Stimulated activated CD8-positive, alpha-beta memory T cell treated with anti-CD3 and anti-CD28 coated beads, Interleukin-15, amount 100 ng/mL, for 1 hour (primary cell): ENCODE measurements around the gene PET117.
A peak's percentile ranks its signal among the peaks of the same experiment; 100 is the strongest.
"Not testable (repeated sequence)": the region's sequence is repeated elsewhere in the genome, so short reads cannot be mapped to it uniquely, and the experiment has no call there.

Experiments
- DNase-seq: peaks from one replicate; pipeline ENCODE4 v3.0.0-alpha.2; 2020; ENCODE audit warnings: low read depth

Gene PET117

GRCh38 chr20:18137412-18138265, at the start of gene PET117, which contains the start of gene KAT14:
Gene PET117 (plus strand): TSS chr20:18137863. CDS start chr20:18137956, 93 bp downstream.
Gene KAT14 (plus strand): TSS chr20:18137863. CDS start chr20:18142661, 4,798 bp downstream.
- peak; percentile 80 for DNase-seq

- not testable (repeated sequence) for DNase-seq
These were observed 49.4 kb upstream of the PET117 start for GRCh38 chr20:18088298-18088697.

GRCh38 chr20:18088841-18089240, 48.8 kb upstream of the PET117 start:
- DNase-seq, result not testable (repeated sequence)

GRCh38 chr20:18090044-18090443, 47.6 kb upstream of the PET117 start:
- DNase-seq, result no peak

GRCh38 chr20:18090477-18090876, 47.2 kb upstream of the PET117 start:
- DNase-seq, result no peak

- DNase-seq, result no peak
These were observed 46.0 kb upstream of the PET117 start for GRCh38 chr20:18091623-18092022.

GRCh38 chr20:18092890-18093289, 44.8 kb upstream of the PET117 start:
- DNase-seq, result no peak

GRCh38 chr20:18093388-18093787, 44.3 kb upstream of the PET117 start:
- DNase-seq, result no peak

GRCh38 chr20:18094191-18094590, 43.5 kb upstream of the PET117 start:
- no peak for DNase-seq

- DNase-seq, result not testable (repeated sequence)
These were observed 37.1 kb upstream of the PET117 start for GRCh38 chr20:18100569-18100968.

- no peak for DNase-seq
These were observed 36.4 kb upstream of the PET117 start for GRCh38 chr20:18101125-18101810.

GRCh38 chr20:18103497-18103896, 34.2 kb upstream of the PET117 start:
- no peak for DNase-seq

- DNase-seq, result no peak
These were observed 29.3 kb upstream of the PET117 start for GRCh38 chr20:18108326-18108725.

GRCh38 chr20:18128574-18128973, 9.1 kb upstream of the PET117 start:
- not testable (repeated sequence) for DNase-seq

- DNase-seq, result no peak
These were observed 5.0 kb upstream of the PET117 start for GRCh38 chr20:18132663-18133062.

- no peak for DNase-seq
These were observed 3.7 kb upstream of the PET117 start for GRCh38 chr20:18133962-18134361.

GRCh38 chr20:18138266-18138582, 561 bp downstream of the PET117 start:
- DNase-seq, result no peak

- DNase-seq, result no peak
These were observed 1.2 kb downstream of the PET117 start for GRCh38 chr20:18138639-18139583.

- DNase-seq, result no peak
These were observed 2.2 kb downstream of the PET117 start for GRCh38 chr20:18139832-18140231.

- no peak for DNase-seq
These were observed 7.0 kb downstream of the PET117 start for GRCh38 chr20:18144541-18145099.

GRCh38 chr20:18154342-18154741, 16.7 kb downstream of the PET117 start:
- no peak for DNase-seq

GRCh38 chr20:18156045-18156444, 18.4 kb downstream of the PET117 start:
- DNase-seq, result no peak
